K562 (cell line): ENCODE measurements around the gene ZFYVE27. TPM values are rescaled to one million over a fixed set of nuclear protein-coding genes. Genes with fewer than 3 reads are reported as not detected.

Experiments
- ZNF197 ChIP-seq: fragments of 200-800 bp; sonication (Bioruptor generic); IDR thresholded peaks from 2 replicates; pipeline ENCODE4 v1.6.1; 2016; ENCODE audit warnings: low read depth, missing genetic modification characterization, missing compliant biosample characterization
- ZNF274 ChIP-seq: IDR thresholded peaks from 2 replicates; pipeline ENCODE4 v1.6.1; 2011; ENCODE audit warnings: low read depth, mild to moderate bottlenecking, low read length, moderate library complexity, borderline replicate concordance
- ZNF57 ChIP-seq: fragments of 450-650 bp; formaldehyde crosslinking; IDR thresholded peaks from 2 replicates; pipeline ENCODE4 v1.4.0; 2020; ENCODE audit warnings: mild to moderate bottlenecking, moderate library complexity
- ZNF830 ChIP-seq: fragments of 250-450 bp; sonication (Bioruptor Pico); IDR thresholded peaks from 2 replicates; pipeline ENCODE4 v1.5.0; 2021; ENCODE audit warnings: mild to moderate bottlenecking
- polyA plus RNA-seq, 8 experiments: library from polyadenylated mRNA; depleted of rRNA in 4 of 8; stranded (reverse) in 5 of 8; unstranded in 3 of 8; fragments of >200 nt; fragmentation: Nextera tagmentation in 2 of 8; fragmentation: Illumina TruSeq in 1 of 8; extraction: Ambion mirVana in 2 of 8; extraction: Trizol in 1 of 8; gene quantifications; 2 replicates each; pipeline versions ENCODE4 v1.2.1 to v1.2.3, GENCODE V29; 2011 to 2014; ENCODE audit warnings: inconsistent platforms in 1 of 8, missing spikeins in 1 of 8
- total RNA-seq, 7 experiments: library from RNA; depleted of rRNA in 6 of 7; stranded (reverse); fragments of >200 nt in 6 of 7; fragmentation: Illumina TruSeq in 2 of 7; extraction: Trizol in 2 of 7; gene quantifications; 2 replicates each; pipeline versions ENCODE4 v1.2.1 to v1.2.3, GENCODE V29; 2011 to 2021; ENCODE audit warnings: low replicate concordance in 1 of 7
- TF ChIP-seq, protein P1 (sequence below): fragments of 150-350 bp; IDR thresholded peaks from 2 replicates; pipeline ENCODE4 v1.6.1; 2014; ENCODE audit warnings: low read depth, mild to moderate bottlenecking, low read length, borderline replicate concordance

Gene ZFYVE27
- total and polyA plus RNA-seq, 9 of the 15 experiments (the other 6 are each of a cell fraction or from before 2014, with no cell fraction given): 0.81 to 21.9 (median 15.3) TPM

DNA sequence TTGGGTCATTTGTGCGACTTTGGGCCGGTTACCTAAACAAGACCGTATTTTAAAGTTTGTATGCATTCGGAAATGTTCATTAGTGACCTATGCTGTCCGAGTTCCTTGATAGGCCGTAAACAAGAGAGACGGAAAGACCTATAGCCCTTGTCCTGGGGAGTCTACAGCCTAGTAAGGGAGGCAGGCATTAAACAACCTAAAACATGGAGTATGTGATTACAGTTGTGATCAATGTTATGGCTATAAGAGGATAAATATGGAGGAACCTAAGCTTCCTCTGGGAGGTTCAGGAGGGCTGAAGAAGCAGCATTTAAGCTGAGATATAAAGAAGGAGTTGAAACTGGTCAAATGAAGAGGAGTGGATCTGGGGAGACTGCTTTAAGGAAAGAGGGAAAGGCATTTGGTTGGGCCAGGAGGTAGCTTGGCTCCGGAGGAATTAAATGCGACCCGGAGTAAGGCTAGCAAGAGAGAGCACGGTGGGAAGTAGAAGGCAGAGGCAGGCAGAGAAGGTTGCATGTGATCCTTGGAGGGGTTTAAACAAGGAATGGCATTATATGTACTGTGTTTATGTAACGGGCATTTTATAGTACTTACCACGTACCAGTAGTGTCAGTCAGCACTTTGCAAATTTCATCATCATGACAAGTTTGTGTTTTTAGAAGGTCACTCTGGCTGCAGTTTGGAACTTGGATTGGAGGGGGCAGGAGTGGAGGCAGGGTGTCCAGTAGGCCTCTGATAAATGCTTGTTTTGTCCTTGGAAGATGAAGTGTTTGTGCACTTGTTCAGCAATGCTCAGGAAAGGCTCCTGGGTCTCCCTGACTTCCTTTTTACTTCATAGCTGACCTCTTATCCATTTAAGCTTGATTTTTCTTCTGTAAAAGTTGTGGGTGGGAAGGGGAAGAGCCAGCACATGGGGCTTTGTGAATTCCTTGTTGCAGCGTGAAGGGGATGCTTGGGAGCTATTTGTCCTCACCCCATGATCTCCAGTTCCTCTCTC, 48.8 kb upstream of the ZFYVE27 start (continued):
- TF ChIP-seq, protein P1, sequence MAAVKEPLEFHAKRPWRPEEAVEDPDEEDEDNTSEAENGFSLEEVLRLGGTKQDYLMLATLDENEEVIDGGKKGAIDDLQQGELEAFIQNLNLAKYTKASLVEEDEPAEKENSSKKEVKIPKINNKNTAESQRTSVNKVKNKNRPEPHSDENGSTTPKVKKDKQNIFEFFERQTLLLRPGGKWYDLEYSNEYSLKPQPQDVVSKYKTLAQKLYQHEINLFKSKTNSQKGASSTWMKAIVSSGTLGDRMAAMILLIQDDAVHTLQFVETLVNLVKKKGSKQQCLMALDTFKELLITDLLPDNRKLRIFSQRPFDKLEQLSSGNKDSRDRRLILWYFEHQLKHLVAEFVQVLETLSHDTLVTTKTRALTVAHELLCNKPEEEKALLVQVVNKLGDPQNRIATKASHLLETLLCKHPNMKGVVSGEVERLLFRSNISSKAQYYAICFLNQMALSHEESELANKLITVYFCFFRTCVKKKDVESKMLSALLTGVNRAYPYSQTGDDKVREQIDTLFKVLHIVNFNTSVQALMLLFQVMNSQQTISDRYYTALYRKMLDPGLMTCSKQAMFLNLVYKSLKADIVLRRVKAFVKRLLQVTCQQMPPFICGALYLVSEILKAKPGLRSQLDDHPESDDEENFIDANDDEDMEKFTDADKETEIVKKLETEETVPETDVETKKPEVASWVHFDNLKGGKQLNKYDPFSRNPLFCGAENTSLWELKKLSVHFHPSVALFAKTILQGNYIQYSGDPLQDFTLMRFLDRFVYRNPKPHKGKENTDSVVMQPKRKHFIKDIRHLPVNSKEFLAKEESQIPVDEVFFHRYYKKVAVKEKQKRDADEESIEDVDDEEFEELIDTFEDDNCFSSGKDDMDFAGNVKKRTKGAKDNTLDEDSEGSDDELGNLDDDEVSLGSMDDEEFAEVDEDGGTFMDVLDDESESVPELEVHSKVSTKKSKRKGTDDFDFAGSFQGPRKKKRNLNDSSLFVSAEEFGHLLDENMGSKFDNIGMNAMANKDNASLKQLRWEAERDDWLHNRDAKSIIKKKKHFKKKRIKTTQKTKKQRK: no peak
- TF ChIP-seq ZNF274: no peak
- TF ChIP-seq ZNF197 (CRISPR knock-in tag): peak; percentile 87
- TF ChIP-seq ZNF830 (CRISPR knock-in tag): no peak
- no peak for TF ChIP-seq ZNF57
- TF ChIP-seq, all 486 proteins: peak for 25
